Activated CD8-positive, alpha-beta T cell treated with anti-CD3 and anti-CD28 coated beads for 36 hours (primary cell): ENCODE data around the gene IL4R. TPM values are rescaled to one million over a fixed set of nuclear protein-coding genes. Genes with fewer than 3 reads are reported as not detected.

Experiments used
- ATAC-seq: fragments of 200-7000 bp; cut with Tn5 transposase; one replicate; pipeline ENCODE4 v1.10.0; 2021; ENCODE audit warnings: mild to moderate bottlenecking, moderate library complexity
- CTCF ChIA-PET: fragments of 350-600 bp; sonication (Branson Sonifier 250); formaldehyde crosslinking; loops from one replicate; lab custom pipeline; 2021; ENCODE audit warnings: antibody characterized with exemption; lab: Charles Lee
- POLR2A ChIA-PET: fragments of 350-600 bp; sonication (Branson Sonifier 250); formaldehyde crosslinking; loops from one replicate; lab custom pipeline; 2021; ENCODE audit warnings: antibody characterized with exemption; lab: Charles Lee
- DNase-seq: peaks from one replicate; pipeline ENCODE4 v3.0.0-alpha.2; 2020
- H3K27ac Mint-ChIP-seq: one replicate; pipeline ENCODE4 v1.8.0; 2021; ENCODE audit warnings: mild to moderate bottlenecking, mixed read lengths
- H3K27me3 Mint-ChIP-seq: one replicate; pipeline ENCODE4 v1.8.0; 2021; ENCODE audit warnings: mixed read lengths
- H3K36me3 Mint-ChIP-seq: one replicate; pipeline ENCODE4 v1.8.0; 2021; ENCODE audit warnings: low read depth, mixed read lengths
- H3K4me1 Mint-ChIP-seq: one replicate; pipeline ENCODE4 v1.8.0; 2021; ENCODE audit warnings: low read depth, mixed read lengths
- H3K4me3 Mint-ChIP-seq: one replicate; pipeline ENCODE4 v1.8.0; 2021; ENCODE audit warnings: mild to moderate bottlenecking, moderate library complexity, mixed read lengths
- H3K9me3 Mint-ChIP-seq: one replicate; pipeline ENCODE4 v1.8.0; 2021; ENCODE audit warnings: mixed read lengths
- intact Hi-C: fragments of 100-400 bp; cut with micrococcal nuclease; formaldehyde crosslinking; loops from one replicate; pipeline ENCODE4 v1.10.0; 2022
- total RNA-seq, 2 experiments: library from RNA; stranded (reverse); gene quantifications; one replicate each; pipeline ENCODE4 v1.2.3, GENCODE V29; 2021
- TF ChIP-seq, protein P1 (sequence below): fragments of 200-600 bp; IDR thresholded peaks from one replicate; pipeline ENCODE4 v1.8.0; 2022; ENCODE audit warnings: antibody characterized with exemption, mild to moderate bottlenecking

Gene IL4R
- total RNA-seq, 2 experiments from 2014 or later: 236 to 245 TPM

GRCh38 chr16:27365142-27366089 lies 51.6 kb downstream of the IL4R start:
- peak; percentile 8 for ATAC-seq
- Mint-ChIP-seq H3K4me1 (peaks cover 83% of the 10 kb centered on the region), H3K4me3 (no peak overlapping the region), H3K27ac (peak overlapping the region; percentile 100), H3K36me3 (peaks cover 68% of the 10 kb centered on the region), H3K27me3 (no peaks in the 10 kb centered on the region), H3K9me3 (peaks cover 16% of the 10 kb centered on the region)
- ChIA-PET POLR2A (interaction anchor here (0.6 to 10.1 kb wide), 21 partner anchors 8 to 175 kb away, joined by 3 to 168 read pairs (median 4); partner anchors contain the start of gene IL21R), CTCF (interaction anchor here (1.1 to 8.7 kb wide), 8 partner anchors 10 to 210 kb away, joined by 4 to 92 read pairs (median 32); partner anchors contain the start of gene IL21R)
- intact Hi-C loops: loop anchor here (2.0 to 5.0 kb wide), 3 partner anchors 41 to 193 kb away; no protein-coding TSS in a partner anchor
- TF ChIP-seq, protein P1, sequence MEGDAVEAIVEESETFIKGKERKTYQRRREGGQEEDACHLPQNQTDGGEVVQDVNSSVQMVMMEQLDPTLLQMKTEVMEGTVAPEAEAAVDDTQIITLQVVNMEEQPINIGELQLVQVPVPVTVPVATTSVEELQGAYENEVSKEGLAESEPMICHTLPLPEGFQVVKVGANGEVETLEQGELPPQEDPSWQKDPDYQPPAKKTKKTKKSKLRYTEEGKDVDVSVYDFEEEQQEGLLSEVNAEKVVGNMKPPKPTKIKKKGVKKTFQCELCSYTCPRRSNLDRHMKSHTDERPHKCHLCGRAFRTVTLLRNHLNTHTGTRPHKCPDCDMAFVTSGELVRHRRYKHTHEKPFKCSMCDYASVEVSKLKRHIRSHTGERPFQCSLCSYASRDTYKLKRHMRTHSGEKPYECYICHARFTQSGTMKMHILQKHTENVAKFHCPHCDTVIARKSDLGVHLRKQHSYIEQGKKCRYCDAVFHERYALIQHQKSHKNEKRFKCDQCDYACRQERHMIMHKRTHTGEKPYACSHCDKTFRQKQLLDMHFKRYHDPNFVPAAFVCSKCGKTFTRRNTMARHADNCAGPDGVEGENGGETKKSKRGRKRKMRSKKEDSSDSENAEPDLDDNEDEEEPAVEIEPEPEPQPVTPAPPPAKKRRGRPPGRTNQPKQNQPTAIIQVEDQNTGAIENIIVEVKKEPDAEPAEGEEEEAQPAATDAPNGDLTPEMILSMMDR: no peak
- peak; percentile 57 for DNase-seq

GRCh38 chr16:27366687-27367460 lies 53.1 kb downstream of the IL4R start:
- DNase-seq (peak; percentile 49), ATAC-seq (peak; percentile 37)
- TF ChIP-seq, protein P1: no peak
- no peaks in the 10 kb centered on the region for H3K27me3 Mint-ChIP-seq
- intact Hi-C loops: loop anchor here (2.0 to 5.0 kb wide), 3 partner anchors 40 to 195 kb away; no protein-coding TSS in a partner anchor
- ChIA-PET CTCF (interaction anchor here (0.7 to 8.7 kb wide), 29 partner anchors 8 to 220 kb away, joined by 3 to 92 read pairs (median 8); partner anchors contain the start of genes IL21R and KDM8), POLR2A (interaction anchor here (0.6 to 10.1 kb wide), 35 partner anchors 11 to 219 kb away, joined by 3 to 168 read pairs (median 5); partner anchors contain the start of genes IL21R, KDM8 and NSMCE1)
- peak overlapping the region; percentile 50 for H3K4me3 Mint-ChIP-seq
- peaks cover 67% of the 10 kb centered on the region for H3K36me3 Mint-ChIP-seq
- peak overlapping the region; percentile 100 for H3K27ac Mint-ChIP-seq
- peaks cover 90% of the 10 kb centered on the region for H3K4me1 Mint-ChIP-seq
- peaks cover 25% of the 10 kb centered on the region for H3K9me3 Mint-ChIP-seq

DNA sequence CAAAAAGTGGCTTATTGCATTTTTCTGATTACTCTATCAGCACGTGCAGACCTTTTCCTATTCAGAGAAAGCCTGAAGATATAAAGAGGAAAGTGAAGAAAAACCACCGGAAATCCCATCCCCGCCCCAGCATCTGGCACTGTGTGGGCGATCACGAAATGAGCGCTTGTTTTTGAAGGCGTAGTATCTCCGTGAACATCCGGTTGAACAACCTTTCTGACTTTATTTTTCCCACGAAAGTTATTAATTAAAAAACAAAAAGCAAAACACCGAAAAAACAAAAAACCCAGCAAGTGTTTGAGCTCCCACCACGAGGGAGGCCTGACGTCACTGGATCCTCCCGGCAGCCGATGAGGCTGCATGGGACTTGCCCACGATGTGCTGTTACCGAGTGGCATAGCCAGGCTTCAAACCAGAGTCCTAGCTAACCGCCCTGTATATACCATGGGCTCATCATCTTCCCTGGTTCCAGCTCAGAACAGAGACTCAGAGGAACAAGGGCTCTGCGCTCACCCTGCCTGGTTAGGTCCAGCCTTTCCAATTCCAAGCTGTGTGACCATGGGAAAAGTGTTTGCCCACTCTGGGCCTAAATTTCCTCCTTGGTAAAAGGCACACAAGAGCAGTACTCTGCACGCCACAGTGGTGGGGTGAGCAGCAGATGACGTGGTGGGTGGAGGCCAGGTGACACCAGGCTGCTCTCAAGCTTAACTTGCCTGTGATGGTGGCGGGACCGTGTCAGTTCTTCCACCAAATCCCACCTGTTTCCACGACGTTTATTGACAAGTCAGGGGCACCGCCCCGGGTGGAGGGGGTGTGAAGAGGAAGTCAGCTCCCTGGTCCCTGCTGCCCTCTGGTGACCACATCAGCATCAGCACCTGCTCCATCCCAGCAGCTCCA lies 53.9 kb downstream of the IL4R start:
- ATAC-seq (peak; percentile 71), DNase-seq (peak; percentile 99)
- peaks cover 25% of the 10 kb centered on the region for H3K9me3 Mint-ChIP-seq
- peak overlapping the region; percentile 100 for H3K27ac Mint-ChIP-seq
- peaks cover 59% of the 10 kb centered on the region for H3K36me3 Mint-ChIP-seq
- H3K4me3 Mint-ChIP-seq: peak overlapping the region; percentile 50
- TF ChIP-seq, protein P1: peak; percentile 86
- ChIA-PET POLR2A (interaction anchor here (0.7 to 10.1 kb wide), 37 partner anchors 10 to 220 kb away, joined by 3 to 168 read pairs (median 5); partner anchors contain the start of genes IL21R, KDM8 and NSMCE1), CTCF (interaction anchor here (0.6 to 8.7 kb wide), 44 partner anchors 8 to 258 kb away, joined by 3 to 92 read pairs (median 6); partner anchors contain the start of genes IL21R and KDM8)
- no peaks in the 10 kb centered on the region for H3K27me3 Mint-ChIP-seq
- intact Hi-C loops: loop anchor here (1.0 to 5.0 kb wide), 4 partner anchors 39 to 195 kb away; no protein-coding TSS in a partner anchor
- peaks cover 84% of the 10 kb centered on the region for H3K4me1 Mint-ChIP-seq

- Mint-ChIP-seq H3K27me3 (no peaks in the 10 kb centered on the region), H3K36me3 (peaks cover 54% of the 10 kb centered on the region), H3K27ac (peak overlapping the region; percentile 100), H3K4me3 (peak overlapping the region; percentile 50), H3K4me1 (peaks cover 80% of the 10 kb centered on the region), H3K9me3 (peaks cover 25% of the 10 kb centered on the region)
- no peak for DNase-seq
- CTCF ChIA-PET: interaction anchor here (0.6 to 8.7 kb wide), 36 partner anchors 8 to 258 kb away, joined by 3 to 92 read pairs (median 6); partner anchors contain the start of genes IL21R and KDM8
- intact Hi-C loops: loop anchor here (1.0 to 5.0 kb wide), 2 partner anchors 131 to 196 kb away; no protein-coding TSS in a partner anchor
- POLR2A ChIA-PET: interaction anchor here (1.0 to 10.1 kb wide), 29 partner anchors 10 to 198 kb away, joined by 3 to 168 read pairs (median 6); partner anchors contain the start of genes IL21R, KDM8 and NSMCE1
- TF ChIP-seq, protein P1: peak; percentile 20
- ATAC-seq: no peak
Observed at GRCh38 chr16:27368358-27368722, 54.6 kb downstream of the IL4R start.
